ENCODE results near the gene ADAR. TPM values are rescaled to one million over a fixed set of nuclear protein-coding genes. Genes with fewer than 3 reads are reported as not detected.

Gene ADAR
- total and polyA plus RNA-seq, 4 experiments from 2014 or later: 64.4 to 247 (median 201) TPM

GRCh38 chr1:154552036-154552435 is 56.0 kb downstream of the ADAR start:
- Histone ChIP-seq H3K4me3 (ENCODE audit: low read length in 2 of 2) (no peak overlapping the region), H3K27me3 (ENCODE audit: insufficient read depth, low read length) (no peaks in the 10 kb centered on the region), H3K27ac (ENCODE audit: low read depth, low read length) (no peak overlapping the region), H3K4me1 (ENCODE audit: insufficient read depth, low read length) (peaks cover 32% of the 10 kb centered on the region), H3K36me3 (ENCODE audit: insufficient read depth, low read length) (peaks cover 78% of the 10 kb centered on the region), H3K9me3 (ENCODE audit: control insufficient read depth in 1 of 2, low read length in 2 of 2) (no peaks in the 10 kb centered on the region)
- Mint-ChIP-seq H3K9me3 (no peaks in the 10 kb centered on the region), H3K27me3 (no peaks in the 10 kb centered on the region), H3K27ac (no peak overlapping the region), H3K36me3 (peaks cover 66 to 77% of the 10 kb centered on the region in 2 donors), H3K4me1 (peaks cover 20 to 54% (median 30%) of the 10 kb centered on the region in 4 donors), H3K4me3 (no peak overlapping the region)
- ChIA-PET POLR2A (ENCODE audit: partially characterized antibody) (interaction anchor here (1.6 kb wide), 1 partner anchor 23 kb away, joined by 3 read pairs; no protein-coding TSS in a partner anchor), CTCF (ENCODE audit: partially characterized antibody) (interaction anchor here (1.6 kb wide), 1 partner anchor 72 kb away, joined by 5 read pairs; no protein-coding TSS in a partner anchor)
- intact Hi-C loops (cut with micrococcal nuclease): loop anchor here (10.0 kb wide), 1 partner anchor 227 kb away; the partner anchor contains the start of genes AQP10 and ATP8B2
- no peak for DNase-seq

- peak overlapping the region in 1 of 7 donors; percentile 60 for H3K27ac Mint-ChIP-seq
- CTCF ChIA-PET (ENCODE audit: partially characterized antibody): interaction anchor here (1.6 kb wide), 1 partner anchor 72 kb away, joined by 5 read pairs; no protein-coding TSS in a partner anchor
- intact Hi-C loops (cut with micrococcal nuclease): loop anchor here (10.0 kb wide), 1 partner anchor 227 kb away; the partner anchor contains the start of genes AQP10 and ATP8B2
- Histone ChIP-seq H3K36me3 (ENCODE audit: insufficient read depth, low read length) (peaks cover 78% of the 10 kb centered on the region), H3K27me3 (ENCODE audit: insufficient read depth, low read length) (no peaks in the 10 kb centered on the region), H3K9me3 (ENCODE audit: control insufficient read depth in 1 of 2, low read length in 2 of 2) (no peaks in the 10 kb centered on the region), H3K4me1 (ENCODE audit: insufficient read depth, low read length) (peaks cover 26% of the 10 kb centered on the region), H3K27ac (ENCODE audit: low read depth, low read length) (no peak overlapping the region), H3K4me3 (ENCODE audit: low read length in 2 of 2) (no peak overlapping the region)
- no peaks in the 10 kb centered on the region for H3K27me3 Mint-ChIP-seq
- no peaks in the 10 kb centered on the region for H3K9me3 Mint-ChIP-seq
- H3K4me3 Mint-ChIP-seq: no peak overlapping the region
- POLR2A ChIA-PET (ENCODE audit: partially characterized antibody): interaction anchor here (1.6 kb wide), 1 partner anchor 24 kb away, joined by 3 read pairs; no protein-coding TSS in a partner anchor
- no peak for DNase-seq
- peaks cover 66 to 77% of the 10 kb centered on the region in 2 donors for H3K36me3 Mint-ChIP-seq
- H3K4me1 Mint-ChIP-seq: peaks cover 17 to 48% (median 27%) of the 10 kb centered on the region in 4 donors
Observed at GRCh38 chr1:154551474-154551873, 56.5 kb downstream of the ADAR start.

- Histone ChIP-seq H3K36me3 (ENCODE audit: insufficient read depth, low read length) (peaks cover 72% of the 10 kb centered on the region), H3K27ac (ENCODE audit: low read depth, low read length) (no peak overlapping the region), H3K9me3 (ENCODE audit: control insufficient read depth in 1 of 2, low read length in 2 of 2) (no peaks in the 10 kb centered on the region), H3K4me3 (ENCODE audit: low read length in 2 of 2) (no peak overlapping the region), H3K27me3 (ENCODE audit: insufficient read depth, low read length) (no peaks in the 10 kb centered on the region), H3K4me1 (ENCODE audit: insufficient read depth, low read length) (peaks cover 18% of the 10 kb centered on the region)
- Mint-ChIP-seq H3K4me1 (peaks cover 10 to 40% (median 22%) of the 10 kb centered on the region in 4 donors), H3K4me3 (no peak overlapping the region), H3K27ac (peak overlapping the region in 1 of 7 donors; percentile 2), H3K36me3 (peaks cover 62 to 73% of the 10 kb centered on the region in 2 donors), H3K27me3 (no peaks in the 10 kb centered on the region), H3K9me3 (no peaks in the 10 kb centered on the region)
- ChIA-PET POLR2A (ENCODE audit: partially characterized antibody) (interaction anchor here (1.6 kb wide), 1 partner anchor 24 kb away, joined by 3 read pairs; no protein-coding TSS in a partner anchor), CTCF (ENCODE audit: partially characterized antibody) (interaction anchor here (1.6 kb wide), 1 partner anchor 71 kb away, joined by 5 read pairs; no protein-coding TSS in a partner anchor)
- DNase-seq: no peak
- intact Hi-C loops (cut with micrococcal nuclease): loop anchor here (10.0 kb wide), 1 partner anchor 226 kb away; the partner anchor contains the start of genes AQP10 and ATP8B2
Observed at GRCh38 chr1:154550657-154551056, 57.3 kb downstream of the ADAR start.

GRCh38 chr1:154550070-154550469 is 57.9 kb downstream of the ADAR start:
- no peak overlapping the region for H3K27ac ChIP-seq (ENCODE audit: low read depth, low read length)
- no peaks in the 10 kb centered on the region for H3K27me3 ChIP-seq (ENCODE audit: insufficient read depth, low read length)
- ChIA-PET POLR2A (ENCODE audit: partially characterized antibody) (interaction anchor here (1.0 kb wide), 1 partner anchor 8 kb away, joined by 3 read pairs; no protein-coding TSS in a partner anchor), CTCF (ENCODE audit: partially characterized antibody) (interaction anchor here (2.4 kb wide), 1 partner anchor 70 kb away, joined by 13 read pairs; no protein-coding TSS in a partner anchor)
- no peak for DNase-seq
- no peak overlapping the region for H3K4me3 Mint-ChIP-seq
- H3K4me1 ChIP-seq (ENCODE audit: insufficient read depth, low read length): peaks cover 13% of the 10 kb centered on the region
- intact Hi-C loops (cut with micrococcal nuclease): loop anchor here (10.0 kb wide), 1 partner anchor 225 kb away; the partner anchor contains the start of genes AQP10 and ATP8B2
- no peaks in the 10 kb centered on the region for H3K27me3 Mint-ChIP-seq
- peaks cover 66% of the 10 kb centered on the region for H3K36me3 ChIP-seq (ENCODE audit: insufficient read depth, low read length)
- no peak overlapping the region for H3K4me3 ChIP-seq (ENCODE audit: low read length in 2 of 2)
- H3K4me1 Mint-ChIP-seq: peaks cover 10 to 37% (median 18%) of the 10 kb centered on the region in 4 donors
- H3K36me3 Mint-ChIP-seq: peaks cover 56 to 67% of the 10 kb centered on the region in 2 donors
- H3K27ac Mint-ChIP-seq: peak overlapping the region in 2 of 7 donors; percentile 26 to 90
- no peaks in the 10 kb centered on the region for H3K9me3 Mint-ChIP-seq
- no peaks in the 10 kb centered on the region for H3K9me3 ChIP-seq (ENCODE audit: control insufficient read depth in 1 of 2, low read length in 2 of 2)

- CTCF ChIA-PET (ENCODE audit: partially characterized antibody): interaction anchor here (0.7 to 2.4 kb wide), 3 partner anchors 70 to 329 kb away, joined by 3 to 13 read pairs (median 3); no protein-coding TSS in a partner anchor
- Mint-ChIP-seq H3K27me3 (no peaks in the 10 kb centered on the region), H3K27ac (peak overlapping the region in 4 of 7 donors; percentile 22 to 53 (median 36)), H3K4me3 (no peak overlapping the region), H3K9me3 (no peaks in the 10 kb centered on the region), H3K36me3 (peaks cover 49 to 59% of the 10 kb centered on the region in 2 donors), H3K4me1 (peaks cover 7 to 31% (median 16%) of the 10 kb centered on the region in 4 donors)
- Histone ChIP-seq H3K4me1 (ENCODE audit: insufficient read depth, low read length) (peaks cover 13% of the 10 kb centered on the region), H3K9me3 (ENCODE audit: control insufficient read depth in 1 of 2, low read length in 2 of 2) (no peaks in the 10 kb centered on the region), H3K27ac (ENCODE audit: low read depth, low read length) (no peak overlapping the region), H3K4me3 (ENCODE audit: low read length in 2 of 2) (no peak overlapping the region), H3K36me3 (ENCODE audit: insufficient read depth, low read length) (peaks cover 59% of the 10 kb centered on the region), H3K27me3 (ENCODE audit: insufficient read depth, low read length) (no peaks in the 10 kb centered on the region)
- POLR2A ChIA-PET (ENCODE audit: partially characterized antibody): interaction anchor here (1.0 kb wide), 1 partner anchor 9 kb away, joined by 3 read pairs; no protein-coding TSS in a partner anchor
- DNase-seq: peak in 1 of 5 donors; percentile 17
- intact Hi-C loops (cut with micrococcal nuclease): no loop called here
Observed at GRCh38 chr1:154549202-154549770, 58.7 kb downstream of the ADAR start.

- Mint-ChIP-seq H3K4me1 (peaks cover 7 to 21% (median 14%) of the 10 kb centered on the region in 4 donors), H3K4me3 (no peak overlapping the region), H3K9me3 (no peaks in the 10 kb centered on the region), H3K27me3 (no peaks in the 10 kb centered on the region), H3K27ac (peak overlapping the region in 4 of 7 donors; percentile 34 to 65 (median 48)), H3K36me3 (peaks cover 39 to 47% of the 10 kb centered on the region in 2 donors)
- Histone ChIP-seq H3K9me3 (ENCODE audit: control insufficient read depth in 1 of 2, low read length in 2 of 2) (no peaks in the 10 kb centered on the region), H3K4me1 (ENCODE audit: insufficient read depth, low read length) (peaks cover 13% of the 10 kb centered on the region), H3K27ac (ENCODE audit: low read depth, low read length) (no peak overlapping the region), H3K27me3 (ENCODE audit: insufficient read depth, low read length) (no peaks in the 10 kb centered on the region), H3K4me3 (ENCODE audit: low read length in 2 of 2) (no peak overlapping the region), H3K36me3 (ENCODE audit: insufficient read depth, low read length) (peaks cover 46% of the 10 kb centered on the region)
- DNase-seq: peak in 1 of 5 donors; percentile 9
- intact Hi-C loops (cut with micrococcal nuclease): no loop called here
- ChIA-PET CTCF (ENCODE audit: partially characterized antibody) (interaction anchor here (1.0 to 2.4 kb wide), 2 partner anchors 68 to 212 kb away, joined by 3 to 13 read pairs; no protein-coding TSS in a partner anchor), POLR2A (ENCODE audit: partially characterized antibody) (no interaction called here)
Observed at GRCh38 chr1:154548028-154548427, 60.0 kb downstream of the ADAR start.
